SK-N-SH (cell line): ENCODE data around the gene SH3RF2.

ENCODE experiments used
- GABPA ChIP-seq: IDR thresholded peaks from 2 replicates; pipeline ENCODE4 v1.4.0; 2012; ENCODE audit warnings: low read depth, mild to moderate bottlenecking
- MEF2A ChIP-seq: IDR thresholded peaks from 2 replicates; pipeline ENCODE4 v1.4.0; 2012; ENCODE audit warnings: low read depth, borderline replicate concordance
- SMC3 ChIP-seq: IDR thresholded peaks from 2 replicates; pipeline ENCODE4 v1.6.1; 2012; ENCODE audit warnings: low read depth, low read length, improper control_type of control experiment
- TF ChIP-seq, protein P1 (sequence below): IDR thresholded peaks from 2 replicates; pipeline ENCODE4 v1.4.0; 2012; ENCODE audit warnings: low read depth

DNA sequence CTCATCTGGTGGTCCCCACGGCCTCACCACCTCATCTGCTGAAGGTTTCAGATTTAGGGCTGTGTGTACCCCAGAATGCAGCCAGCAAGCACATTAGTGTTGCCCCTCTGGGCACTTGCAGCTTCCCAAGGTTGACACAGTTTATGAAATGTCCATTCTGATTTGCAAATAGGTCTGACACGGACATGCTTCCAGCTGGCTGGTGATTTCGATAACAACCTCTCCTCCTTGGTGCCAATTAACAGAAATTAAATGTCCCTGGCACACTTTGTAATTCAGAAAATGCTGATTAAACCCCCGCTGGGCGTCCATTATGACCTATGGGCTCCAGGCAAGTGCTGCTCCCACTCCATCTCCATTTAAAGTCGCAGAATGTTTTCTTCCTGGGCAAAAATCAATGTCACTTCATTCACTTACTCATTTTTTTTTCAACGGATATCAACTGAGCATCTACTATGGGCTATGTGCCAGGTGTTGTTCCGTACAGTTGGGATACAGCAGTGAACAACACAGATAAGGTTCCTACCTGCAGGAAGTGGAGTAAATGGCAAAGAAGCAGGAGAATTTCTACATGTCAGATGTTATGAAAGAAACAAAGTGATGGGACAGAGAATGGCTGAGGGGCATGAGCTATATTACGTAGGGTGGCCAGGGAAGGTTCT lies 137.0 kb downstream of the SH3RF2 start:
- TF ChIP-seq MEF2A (no peak), SMC3 (no peak), GABPA (no peak)
- TF ChIP-seq, protein P1, sequence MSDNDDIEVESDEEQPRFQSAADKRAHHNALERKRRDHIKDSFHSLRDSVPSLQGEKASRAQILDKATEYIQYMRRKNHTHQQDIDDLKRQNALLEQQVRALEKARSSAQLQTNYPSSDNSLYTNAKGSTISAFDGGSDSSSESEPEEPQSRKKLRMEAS: no peak
